ENCODE data around the gene EXOC1L.
"Not testable (repeated sequence)": the region's sequence is repeated elsewhere in the genome, so short reads cannot be mapped to it uniquely, and the experiment has no call there.

The EXOC1L gene

GRCh38 chr4:55838952-55839351 is 19.4 kb downstream of the EXOC1L start:
- no peak for DNase-seq

GRCh38 chr4:55840956-55841355 is 21.4 kb downstream of the EXOC1L start:
- DNase-seq = no peak

GRCh38 chr4:55841373-55842239 is 22.0 kb downstream of the EXOC1L start:
- DNase-seq = not testable (repeated sequence)

GRCh38 chr4:55842312-55842711 is 22.7 kb downstream of the EXOC1L start:
- DNase-seq = not testable (repeated sequence)

- no peak for DNase-seq
These were observed 30.1 kb downstream of the EXOC1L start for GRCh38 chr4:55849724-55850123.

GRCh38 chr4:55851885-55852284 is 32.3 kb downstream of the EXOC1L start:
- DNase-seq = peak; percentile 13

- peak; percentile 99 for DNase-seq
These were observed 34.0 kb downstream of the EXOC1L start, which contains the start of gene EXOC1 for GRCh38 chr4:55853484-55854046. EXOC1 (plus strand) TSS chr4:55853648; CDS start chr4:55858324, 4,676 bp downstream.

GRCh38 chr4:55854129-55854528 is 34.5 kb downstream of the EXOC1L start:
- no peak for DNase-seq

GRCh38 chr4:55857586-55857985 is 38.0 kb downstream of the EXOC1L start:
- DNase-seq = no peak

- DNase-seq = no peak
These were observed 40.1 kb downstream of the EXOC1L start for GRCh38 chr4:55859711-55860110.

- DNase-seq = no peak
These were observed 45.1 kb downstream of the EXOC1L start for GRCh38 chr4:55864577-55865223.

GRCh38 chr4:55865228-55865806 is 45.7 kb downstream of the EXOC1L start:
- DNase-seq = no peak

- no peak for DNase-seq
These were observed 46.8 kb downstream of the EXOC1L start for GRCh38 chr4:55866290-55866907.

GRCh38 chr4:55866973-55867574 is 47.5 kb downstream of the EXOC1L start:
- peak; percentile 32 for DNase-seq

GRCh38 chr4:55868581-55869090 is 49.0 kb downstream of the EXOC1L start:
- DNase-seq = no peak

- DNase-seq = no peak
These were observed 51.8 kb downstream of the EXOC1L start for GRCh38 chr4:55871299-55871800.

GRCh38 chr4:55874831-55875230 is 55.2 kb downstream of the EXOC1L start:
- DNase-seq = no peak

GRCh38 chr4:55876387-55876786 is 56.8 kb downstream of the EXOC1L start:
- no peak for DNase-seq

GRCh38 chr4:55879224-55879623 is 59.6 kb downstream of the EXOC1L start:
- DNase-seq = no peak

- DNase-seq = no peak
These were observed 61.2 kb downstream of the EXOC1L start for GRCh38 chr4:55880652-55881280.

GRCh38 chr4:55884093-55884850 is 64.7 kb downstream of the EXOC1L start:
- DNase-seq = no peak
